Hypothalamus (tissue), 51 donors: ENCODE measurements around the gene DUOXA1.

Source experiments
- DNase-seq, 51 donors: peaks; one replicate each; lab custom pipeline; 2025; lab: John Stamatoyannopoulos, UW

Gene DUOXA1

GRCh38 chr15:45134046-45134445 lies 4.4 kb upstream of the DUOXA1 start:
- no peak for DNase-seq

GRCh38 chr15:45133561-45133920 lies 3.9 kb upstream of the DUOXA1 start:
- no peak for DNase-seq

GRCh38 chr15:45132844-45133560 lies 3.3 kb upstream of the DUOXA1 start:
- DNase-seq: no peak

- DNase-seq: no peak
Observed at GRCh38 chr15:45131510-45131909, 1.8 kb upstream of the DUOXA1 start.

- no peak for DNase-seq
Observed at GRCh38 chr15:45130291-45131000, 767 bp upstream of the DUOXA1 start.

- no peak for DNase-seq
Observed at GRCh38 chr15:45128971-45129639, 574 bp downstream of the DUOXA1 start.

- no peak for DNase-seq
Observed at GRCh38 chr15:45126535-45127158, 3.0 kb downstream of the DUOXA1 start.

- no peak for DNase-seq
Observed at GRCh38 chr15:45123397-45123796, 6.3 kb downstream of the DUOXA1 start.

- no peak for DNase-seq
Observed at GRCh38 chr15:45122719-45123118, 7.0 kb downstream of the DUOXA1 start.

GRCh38 chr15:45121706-45122417 lies 7.8 kb downstream of the DUOXA1 start:
- no peak for DNase-seq

GRCh38 chr15:45121020-45121419 lies 8.7 kb downstream of the DUOXA1 start:
- no peak for DNase-seq

GRCh38 chr15:45120081-45120972 lies 9.4 kb downstream of the DUOXA1 start:
- DNase-seq: no peak

GRCh38 chr15:45118996-45119395 lies 10.7 kb downstream of the DUOXA1 start:
- DNase-seq: no peak

GRCh38 chr15:45118131-45118588 lies 11.5 kb downstream of the DUOXA1 start:
- peak in 50 of 51 donors; percentile 8 to 93 (median 72) for DNase-seq

GRCh38 chr15:45117308-45118130 lies 12.2 kb downstream of the DUOXA1 start:
- no peak for DNase-seq

GRCh38 chr15:45116482-45117307 lies 13.0 kb downstream of the DUOXA1 start:
- DNase-seq: no peak

- DNase-seq: no peak
Observed at GRCh38 chr15:45116006-45116481, 13.6 kb downstream of the DUOXA1 start.
